Ishikawa (cell line): ENCODE results near the gene GNG7.

Experiments used
- CEBPB ChIP-seq: IDR thresholded peaks from 2 replicates; pipeline ENCODE4 v1.6.1; 2012
- CREB1 ChIP-seq: IDR thresholded peaks from 2 replicates; pipeline ENCODE4 v1.6.1; 2012; ENCODE audit warnings: low read depth
- EGR1 ChIP-seq: IDR thresholded peaks from 2 replicates; pipeline ENCODE4 v1.6.1; 2012
- EP300 ChIP-seq: IDR thresholded peaks from 2 replicates; pipeline ENCODE4 v1.6.1; 2012; ENCODE audit warnings: borderline replicate concordance
- NFIC ChIP-seq: IDR thresholded peaks from 2 replicates; pipeline ENCODE4 v1.6.1; 2012
- RAD21 ChIP-seq: IDR thresholded peaks from 2 replicates; pipeline ENCODE4 v1.6.1; 2012; ENCODE audit warnings: low read depth
- REST ChIP-seq: IDR thresholded peaks from 2 replicates; pipeline ENCODE4 v1.6.1; 2012; ENCODE audit warnings: low read depth, mild to moderate bottlenecking
- TAF1 ChIP-seq: IDR thresholded peaks from 2 replicates; pipeline ENCODE4 v1.6.1; 2012; ENCODE audit warnings: low read depth, mild to moderate bottlenecking
- YY1 ChIP-seq: IDR thresholded peaks from 2 replicates; pipeline ENCODE4 v1.6.1; 2012; ENCODE audit warnings: low read depth
- ZBTB7A ChIP-seq: IDR thresholded peaks from 2 replicates; pipeline ENCODE4 v1.6.1; 2012; ENCODE audit warnings: low read depth
- TF ChIP-seq, protein P1 (sequence below): IDR thresholded peaks from 2 replicates; pipeline ENCODE4 v1.6.1; 2012

DNA sequence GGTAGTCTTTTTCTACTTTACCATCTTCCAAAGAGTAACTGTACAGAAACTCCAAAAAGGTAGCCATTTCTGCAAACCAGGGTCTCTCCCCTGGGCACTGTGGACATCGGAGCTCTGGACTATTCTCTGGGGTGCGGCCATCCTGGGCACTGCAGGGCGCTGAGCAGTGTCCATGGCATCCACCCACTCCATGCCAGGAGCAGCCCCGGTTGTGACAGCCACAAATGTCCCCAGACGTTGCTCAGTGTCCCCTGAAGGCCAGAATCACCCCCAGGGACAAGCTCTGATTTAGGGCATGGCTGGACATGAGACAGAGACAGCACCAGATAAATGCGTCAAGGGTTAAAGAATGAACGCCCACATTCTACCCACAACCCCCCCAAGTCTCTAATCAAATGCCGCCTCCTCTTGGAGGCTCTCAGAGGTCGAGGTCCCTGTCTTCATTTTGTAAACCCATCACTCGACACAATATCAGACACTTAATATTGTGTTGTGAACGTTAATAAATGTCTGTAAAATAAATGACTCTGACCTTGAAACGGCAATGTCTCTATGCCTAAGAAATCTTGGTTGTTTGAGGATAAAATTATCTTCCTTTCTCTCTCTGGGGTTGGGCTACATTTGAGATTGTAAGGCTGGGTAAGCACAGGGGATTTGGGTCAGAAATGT, 8.9 kb downstream of the GNG7 start:
- no peak for TF ChIP-seq CEBPB
- TF ChIP-seq REST = no peak
- TF ChIP-seq TAF1 = no peak
- TF ChIP-seq, protein P1, sequence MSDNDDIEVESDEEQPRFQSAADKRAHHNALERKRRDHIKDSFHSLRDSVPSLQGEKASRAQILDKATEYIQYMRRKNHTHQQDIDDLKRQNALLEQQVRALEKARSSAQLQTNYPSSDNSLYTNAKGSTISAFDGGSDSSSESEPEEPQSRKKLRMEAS = no peak
- no peak for TF ChIP-seq YY1
- TF ChIP-seq EGR1 = no peak
- no peak for TF ChIP-seq RAD21
- TF ChIP-seq EP300 = no peak
- TF ChIP-seq CREB1 = no peak
- TF ChIP-seq NFIC = no peak
- no peak for TF ChIP-seq ZBTB7A
